Stimulated activated CD4-positive, alpha-beta T cell treated with anti-CD3 and anti-CD28 coated beads, Interleukin-4, amount 100 ng/mL, for 4 hours (primary cell): Measurements from ENCODE around the gene HOXC6.
"Not testable (repeated sequence)": the region's sequence is repeated elsewhere in the genome, so short reads cannot be mapped to it uniquely, and the experiment has no call there.

Experiments
- DNase-seq, 2 experiments: peaks; one replicate each; pipeline ENCODE4 v3.0.0-alpha.2; 2020

The HOXC6 gene

DNA sequence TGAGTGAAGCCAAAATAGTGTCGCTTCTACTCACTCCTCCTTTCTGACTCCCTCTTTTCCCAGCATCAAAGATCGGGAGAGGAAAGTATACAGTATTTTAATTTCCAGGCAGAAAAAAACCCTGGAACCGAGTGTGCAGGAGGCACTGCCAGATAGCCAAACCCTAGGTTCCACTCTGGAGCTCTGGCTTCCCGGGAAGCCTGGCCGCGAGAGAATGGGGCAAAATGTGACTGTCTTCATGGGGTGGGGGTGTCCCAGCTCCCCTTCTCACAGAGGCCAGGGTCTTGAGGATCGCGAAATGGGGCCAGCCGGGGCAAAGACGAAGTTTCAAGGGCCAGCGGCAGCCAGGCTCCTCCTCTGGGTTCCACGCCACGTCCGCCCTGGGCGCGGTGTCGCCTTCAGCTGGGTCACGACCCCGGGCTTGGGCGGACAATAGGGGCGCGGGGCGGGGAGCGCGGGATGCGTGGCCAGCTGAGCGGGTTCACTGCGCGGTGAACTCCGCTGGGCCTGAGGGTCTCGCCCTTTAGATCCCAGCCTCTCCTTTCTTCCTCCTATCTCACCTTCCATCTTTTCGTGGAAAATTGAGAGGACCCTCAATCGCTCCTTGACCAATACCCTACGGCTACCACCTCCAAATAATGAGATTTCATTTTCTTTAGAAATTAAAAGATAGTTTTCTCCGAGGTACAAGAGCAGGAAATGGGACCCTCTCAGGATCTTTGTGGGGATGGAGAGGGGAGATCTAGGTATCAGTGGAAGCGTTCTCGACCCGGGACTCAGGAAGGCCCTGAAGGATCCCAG, 32.1 kb downstream of the HOXC6 start:
- no peak for DNase-seq

DNA sequence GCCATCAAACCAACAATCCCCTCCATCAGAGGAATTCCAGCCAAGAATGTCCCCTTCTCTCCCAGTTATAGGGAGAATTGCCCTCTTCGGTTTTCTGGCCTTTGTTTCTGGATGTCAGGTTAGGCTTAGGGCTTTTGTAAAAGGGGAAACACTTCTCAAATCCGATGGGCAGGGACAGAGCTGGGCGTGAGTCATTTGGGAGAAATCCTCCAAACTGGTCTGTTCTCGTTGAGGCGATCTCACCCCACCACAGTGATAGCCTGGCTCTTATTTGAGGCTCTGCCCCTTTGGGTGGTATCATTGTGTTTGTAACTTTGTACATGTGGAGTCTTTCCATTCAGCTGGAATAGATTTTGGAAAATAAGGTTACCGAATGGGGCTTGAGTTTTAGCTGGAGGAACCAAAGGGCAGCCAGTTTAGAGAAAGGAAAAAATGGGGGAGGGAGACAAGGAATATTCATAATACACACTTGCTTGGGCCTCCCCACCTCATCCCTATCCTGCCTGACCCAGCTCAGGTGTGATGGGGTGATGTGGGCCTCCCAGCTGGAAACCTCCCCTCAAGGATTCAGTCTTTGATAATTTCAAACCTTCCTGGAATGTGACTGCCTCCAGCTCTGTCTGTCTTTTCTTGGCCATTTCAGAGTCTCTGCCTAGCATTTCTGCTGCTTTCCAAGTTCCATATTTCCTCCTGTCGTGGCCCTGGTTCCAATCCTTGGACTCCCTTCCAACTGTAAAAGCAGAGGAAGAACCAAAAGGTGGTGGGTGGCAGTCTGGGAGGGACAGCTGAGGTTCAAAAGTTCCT, 32.9 kb downstream of the HOXC6 start:
- DNase-seq = no peak

DNA sequence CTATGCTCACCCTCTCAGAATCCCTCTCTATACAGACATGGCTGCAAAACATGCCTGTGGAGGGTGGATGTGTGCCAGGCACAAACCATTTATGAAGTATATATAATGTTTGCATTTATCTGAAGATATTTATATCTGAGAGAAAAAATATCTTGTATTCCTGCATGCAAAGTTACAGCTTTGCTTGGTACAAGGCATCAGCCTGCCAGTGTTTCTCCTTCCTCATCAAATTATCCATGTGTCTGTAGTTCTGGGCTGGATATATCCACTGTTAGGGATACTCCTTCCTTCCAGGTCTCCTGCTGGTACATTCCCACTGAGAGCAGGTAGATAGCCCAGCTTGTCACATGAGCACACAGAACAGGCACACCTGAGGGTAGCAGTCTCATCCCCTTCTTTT, 37.4 kb downstream of the HOXC6 start:
- DNase-seq = no peak

DNA sequence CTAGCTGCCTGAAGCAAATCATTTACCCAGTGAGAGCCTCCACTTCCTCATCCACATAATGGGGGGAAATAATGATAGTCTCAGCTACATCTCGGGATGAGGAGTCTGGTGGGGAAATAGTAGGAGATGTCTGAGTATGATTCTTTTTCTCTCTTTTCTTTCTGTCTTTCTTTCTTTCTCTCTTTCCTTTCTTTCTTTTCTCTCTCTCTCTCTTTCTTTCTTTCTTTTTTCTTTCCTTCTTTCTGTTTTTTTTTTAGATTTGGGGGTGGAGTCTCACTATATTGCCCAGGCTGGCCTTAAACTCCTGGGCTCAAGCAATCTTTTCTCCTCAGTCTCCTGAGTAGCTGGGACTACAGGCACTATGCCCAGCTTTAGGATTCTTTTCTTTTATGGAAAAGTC, 38.2 kb downstream of the HOXC6 start:
- no peak for DNase-seq

DNA sequence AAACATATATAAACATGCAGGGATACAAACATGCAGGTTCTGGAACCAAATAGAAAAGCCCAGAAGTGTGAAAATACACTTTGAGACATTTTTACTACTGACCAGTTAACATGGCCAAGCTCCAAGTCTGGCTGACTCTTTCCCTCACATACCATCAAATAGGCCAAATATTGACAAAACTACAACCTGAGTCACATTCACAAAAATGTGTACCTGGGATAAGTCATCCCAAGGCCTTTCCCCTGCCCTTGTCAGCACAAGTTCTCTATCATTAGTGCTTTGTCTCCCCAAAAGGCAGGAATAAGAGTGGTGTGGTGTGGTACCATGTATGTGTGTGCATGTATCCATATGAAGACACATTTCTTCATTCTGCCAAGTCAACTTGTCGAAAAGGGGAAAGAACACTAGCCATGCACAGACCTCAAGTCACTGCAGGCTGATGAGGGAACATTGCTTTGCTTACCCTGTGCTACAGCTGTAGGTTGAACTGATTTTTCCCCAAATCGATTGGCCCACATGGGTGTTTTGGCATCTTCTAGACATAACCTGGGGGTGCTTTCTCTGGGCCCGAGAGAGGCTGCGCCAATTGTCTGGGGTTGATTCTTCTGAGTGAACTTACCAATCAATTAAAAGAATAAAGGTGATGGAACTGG, 40.3 kb downstream of the HOXC6 start:
- no peak for DNase-seq

DNA sequence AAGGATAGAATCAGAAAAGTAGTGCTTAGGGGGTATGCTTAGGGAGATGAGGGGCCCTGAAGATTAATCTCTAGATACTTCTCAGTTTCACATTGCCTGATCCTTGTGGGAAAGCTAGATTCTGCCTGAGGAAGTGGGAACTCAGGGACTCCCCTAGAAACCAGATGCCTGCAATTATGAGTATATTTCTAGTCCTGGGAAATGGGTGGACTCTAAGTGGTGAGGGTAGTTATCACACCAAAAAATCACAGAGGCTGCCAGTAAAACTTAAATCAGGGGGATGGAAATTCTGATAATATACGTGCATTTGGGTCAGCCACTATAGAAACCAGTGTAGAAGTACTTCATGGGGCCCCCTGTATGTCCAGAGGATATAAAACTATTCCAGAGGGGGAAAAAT, 43.7 kb downstream of the HOXC6 start:
- no peak for DNase-seq

DNA sequence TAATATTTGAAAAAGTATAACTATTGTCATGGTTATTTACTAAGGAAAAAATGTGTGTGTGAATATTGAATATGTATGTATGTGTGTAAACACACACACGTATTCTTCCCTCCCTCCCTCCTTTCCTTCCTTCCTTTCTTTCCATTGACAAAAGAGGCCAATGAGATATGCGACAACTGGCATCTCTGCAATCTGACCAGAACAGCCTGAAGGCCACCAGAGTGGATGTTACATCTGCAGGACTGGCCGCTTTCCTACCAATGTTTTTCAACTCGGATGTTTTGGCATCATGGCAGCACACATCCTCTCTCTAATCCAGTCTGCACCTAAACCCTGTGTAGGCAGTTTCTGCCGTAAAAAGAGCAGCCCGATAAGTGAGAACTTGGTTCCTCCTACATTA, 46.1 kb downstream of the HOXC6 start:
- no peak for DNase-seq

DNA sequence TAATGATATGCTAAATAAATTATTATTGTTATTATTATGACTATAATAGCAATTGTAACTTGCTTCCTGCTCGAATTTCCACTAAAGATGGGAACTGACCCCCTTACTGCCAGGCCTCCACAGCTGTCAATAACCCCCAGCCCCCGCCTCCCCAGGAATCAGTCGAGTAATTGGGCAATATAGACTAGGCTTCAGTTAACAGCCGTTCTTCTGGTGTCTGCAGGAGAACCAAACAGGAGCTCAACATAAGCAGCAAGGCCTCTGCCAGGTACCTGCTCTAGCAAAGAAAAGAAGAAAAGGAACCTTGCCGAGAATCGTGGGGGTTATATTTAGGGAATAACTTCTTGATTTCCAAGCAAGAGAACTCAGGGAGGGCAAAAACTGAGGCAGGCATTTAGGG, 47.2 kb downstream of the HOXC6 start:
- DNase-seq = no peak

DNA sequence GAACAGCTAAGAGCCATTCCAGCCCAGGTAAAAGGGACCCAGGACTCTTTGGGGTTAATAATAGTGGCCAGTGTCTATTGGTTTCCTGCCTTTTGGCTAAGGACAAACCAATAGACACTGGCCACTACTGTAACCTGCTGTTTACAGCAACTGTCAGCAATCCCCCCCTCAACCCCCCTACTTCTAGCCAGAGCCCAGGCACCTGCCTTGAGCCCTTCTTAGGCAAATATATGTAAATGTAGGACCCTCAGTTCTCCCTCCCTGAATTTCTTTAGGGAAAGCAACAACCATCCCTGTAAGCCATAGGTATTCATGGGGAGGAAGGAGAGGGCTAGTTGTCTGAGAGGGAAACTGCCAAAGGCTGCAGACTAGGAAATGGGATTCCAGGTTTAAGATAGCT, 47.7 kb downstream of the HOXC6 start:
- DNase-seq = no peak

DNA sequence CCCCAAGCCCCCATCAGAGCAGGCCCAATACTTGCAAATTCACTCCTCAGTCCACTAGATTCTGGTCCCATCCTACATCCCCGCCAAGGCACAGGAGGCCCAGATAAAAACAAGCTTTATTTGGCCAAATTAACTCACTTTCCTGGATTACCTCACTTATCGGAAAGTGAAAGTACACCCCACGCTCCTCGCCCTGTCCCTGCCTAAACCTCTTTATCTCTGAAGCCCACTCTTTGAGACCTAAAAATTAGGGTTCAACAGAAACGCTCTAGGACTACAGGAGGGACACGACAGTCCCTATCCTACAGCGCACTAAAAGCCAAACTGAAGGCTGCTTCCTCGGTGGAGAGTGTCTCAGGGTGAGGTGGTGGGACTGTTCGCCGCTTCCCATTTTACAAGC, 49.6 kb downstream of the HOXC6 start:
- not testable (repeated sequence) for DNase-seq

DNA sequence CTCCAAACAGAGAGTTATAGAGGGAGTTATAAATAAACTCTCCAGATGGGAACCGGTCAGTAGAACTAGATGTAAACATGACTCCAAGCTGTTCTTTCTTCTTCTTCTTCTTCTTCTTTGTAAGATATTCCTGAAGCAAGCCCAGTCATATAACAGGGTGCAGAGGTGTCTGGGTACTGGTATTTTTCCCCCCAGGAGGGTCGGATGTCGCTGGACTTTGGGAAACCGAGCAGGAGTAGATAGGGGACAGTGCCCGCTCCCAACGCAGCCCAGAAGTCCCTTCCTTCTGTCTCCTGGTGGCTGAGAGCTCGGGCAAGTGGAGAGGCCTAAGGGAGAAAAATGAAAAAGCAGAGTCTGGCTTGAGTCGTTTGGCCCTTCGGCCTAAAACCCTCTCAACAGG, 50.9 kb downstream of the HOXC6 start:
- not testable (repeated sequence) for DNase-seq
